HFF-Myc (cell line): ENCODE results near the gene WDR74.
A peak's percentile ranks its signal among the peaks of the same experiment; 100 is the strongest.

ENCODE experiments used
- DNase-seq: peaks from one replicate; pipeline ENCODE4 v3.0.0-alpha.2; 2011; ENCODE audit warnings: low read depth; ENCODE audit errors: extremely low read depth
- H3K4me3 ChIP-seq: replicated peaks from 2 replicates; pipeline ENCODE4 v1.5.1; 2011; ENCODE audit warnings: low read depth, mild to moderate bottlenecking, control low read depth, low read length
- TF ChIP-seq, protein P1 (sequence below): IDR thresholded peaks from 2 replicates; pipeline ENCODE4 v1.5.1; 2012; ENCODE audit warnings: mild to moderate bottlenecking, low read depth, low read length, control low read depth; ENCODE audit errors: missing control alignments

Gene WDR74

DNA sequence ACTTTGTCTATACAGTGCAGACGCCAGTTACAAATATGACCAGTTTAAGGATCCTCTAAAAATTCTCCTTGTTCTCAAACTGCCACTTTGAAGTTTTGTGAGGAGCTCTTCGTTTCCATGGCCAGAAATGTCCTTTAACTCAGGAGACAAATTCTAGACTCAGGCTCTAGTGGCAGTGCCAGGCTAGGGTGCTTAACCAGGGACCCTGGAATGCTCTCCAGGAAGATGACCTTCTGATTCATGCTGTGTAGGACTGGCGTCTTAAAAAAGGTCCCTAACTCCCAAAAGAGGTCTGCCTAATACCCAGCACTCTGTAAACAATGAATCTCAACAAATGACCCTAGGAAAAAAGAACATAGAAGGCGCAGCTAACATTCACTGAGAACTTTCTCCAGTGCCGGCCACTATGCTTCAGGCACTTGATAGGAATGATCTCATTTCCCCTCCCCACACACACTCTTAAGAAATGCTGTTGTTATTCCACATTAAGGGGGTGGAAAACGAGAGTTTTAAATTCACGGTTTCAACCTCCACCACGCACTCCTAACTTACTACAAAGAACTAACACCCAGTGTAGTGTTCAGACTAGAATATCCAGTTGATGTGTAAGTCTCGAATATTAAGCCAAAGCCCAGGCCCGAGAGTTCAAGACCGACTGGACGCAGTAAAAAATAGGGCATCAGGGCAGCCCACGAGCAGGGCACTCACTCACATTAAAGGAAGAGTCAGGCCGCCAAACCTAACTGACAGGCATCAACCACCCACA lies 34.9 kb downstream of the WDR74 start:
- DNase-seq, result no peak

DNA sequence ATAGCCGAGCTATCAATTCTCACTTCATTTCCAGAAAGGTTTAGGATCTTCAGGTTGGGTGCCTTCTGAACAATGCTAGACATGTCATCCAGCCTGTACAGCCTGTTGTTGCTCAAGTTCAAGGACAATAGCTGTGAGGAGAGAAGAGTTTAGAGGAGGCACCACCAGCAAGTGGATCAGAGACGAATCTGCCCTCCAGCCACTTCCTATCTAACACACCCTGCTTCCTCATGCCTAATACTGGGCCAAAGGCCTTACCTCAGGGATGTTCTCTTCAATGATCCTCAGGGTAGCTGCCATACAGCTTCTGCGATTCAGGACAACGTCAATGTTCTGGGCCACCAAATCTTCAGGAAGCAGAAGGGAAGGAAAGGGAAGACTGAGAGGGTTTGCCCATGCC lies 38.3 kb downstream of the WDR74 start:
- DNase-seq, result no peak
- no peak overlapping the region for H3K4me3 ChIP-seq
- TF ChIP-seq, protein P1, sequence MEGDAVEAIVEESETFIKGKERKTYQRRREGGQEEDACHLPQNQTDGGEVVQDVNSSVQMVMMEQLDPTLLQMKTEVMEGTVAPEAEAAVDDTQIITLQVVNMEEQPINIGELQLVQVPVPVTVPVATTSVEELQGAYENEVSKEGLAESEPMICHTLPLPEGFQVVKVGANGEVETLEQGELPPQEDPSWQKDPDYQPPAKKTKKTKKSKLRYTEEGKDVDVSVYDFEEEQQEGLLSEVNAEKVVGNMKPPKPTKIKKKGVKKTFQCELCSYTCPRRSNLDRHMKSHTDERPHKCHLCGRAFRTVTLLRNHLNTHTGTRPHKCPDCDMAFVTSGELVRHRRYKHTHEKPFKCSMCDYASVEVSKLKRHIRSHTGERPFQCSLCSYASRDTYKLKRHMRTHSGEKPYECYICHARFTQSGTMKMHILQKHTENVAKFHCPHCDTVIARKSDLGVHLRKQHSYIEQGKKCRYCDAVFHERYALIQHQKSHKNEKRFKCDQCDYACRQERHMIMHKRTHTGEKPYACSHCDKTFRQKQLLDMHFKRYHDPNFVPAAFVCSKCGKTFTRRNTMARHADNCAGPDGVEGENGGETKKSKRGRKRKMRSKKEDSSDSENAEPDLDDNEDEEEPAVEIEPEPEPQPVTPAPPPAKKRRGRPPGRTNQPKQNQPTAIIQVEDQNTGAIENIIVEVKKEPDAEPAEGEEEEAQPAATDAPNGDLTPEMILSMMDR, result no peak

More for the DNA sequence above, 34.9 kb downstream of the WDR74 start:
- peak overlapping the region; percentile 59 for H3K4me3 ChIP-seq
- TF ChIP-seq, protein P1, result no peak

DNA sequence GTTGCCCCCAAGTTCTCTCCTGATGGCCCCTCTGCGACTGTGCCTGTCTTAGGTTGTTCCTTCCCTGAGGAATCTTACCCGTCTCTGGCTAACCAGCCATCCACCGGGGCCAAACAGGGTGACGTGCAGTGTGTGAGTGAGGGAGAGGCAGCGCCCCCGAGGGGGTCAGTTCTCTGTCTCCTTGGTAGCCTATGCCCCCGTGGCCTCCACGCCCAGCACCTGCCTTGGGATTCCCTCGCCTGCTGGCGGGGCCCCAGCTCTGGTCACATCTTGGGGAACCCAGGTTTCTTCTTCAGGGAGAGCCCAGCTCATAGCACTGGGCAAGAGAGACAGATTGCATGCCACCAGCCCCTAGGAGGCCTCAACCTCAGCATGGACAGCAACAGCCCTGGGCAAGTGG lies 39.9 kb downstream of the WDR74 start:
- no peak overlapping the region for H3K4me3 ChIP-seq
- TF ChIP-seq, protein P1, result no peak
- no peak for DNase-seq

DNA sequence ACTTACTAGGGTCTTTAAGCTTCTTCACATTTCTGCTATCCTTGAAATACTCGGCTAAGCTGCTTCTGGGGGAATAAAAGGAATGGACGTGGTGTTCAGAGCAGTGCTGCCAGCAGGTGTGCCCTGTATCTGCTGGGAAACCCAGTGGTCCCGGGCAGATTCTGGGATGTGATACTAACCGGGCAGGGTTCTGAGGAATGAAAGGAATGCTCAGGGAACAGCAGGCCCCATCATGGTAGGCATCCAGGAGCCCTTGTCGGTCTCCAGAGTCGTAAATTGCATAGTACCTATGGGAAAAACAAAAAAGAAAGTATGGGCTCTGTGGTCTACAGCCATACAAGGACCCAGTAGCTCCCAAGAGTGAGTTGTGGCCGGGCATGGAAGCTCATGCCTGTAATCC lies 43.1 kb downstream of the WDR74 start:
- TF ChIP-seq, protein P1, result no peak
- DNase-seq, result no peak

DNA sequence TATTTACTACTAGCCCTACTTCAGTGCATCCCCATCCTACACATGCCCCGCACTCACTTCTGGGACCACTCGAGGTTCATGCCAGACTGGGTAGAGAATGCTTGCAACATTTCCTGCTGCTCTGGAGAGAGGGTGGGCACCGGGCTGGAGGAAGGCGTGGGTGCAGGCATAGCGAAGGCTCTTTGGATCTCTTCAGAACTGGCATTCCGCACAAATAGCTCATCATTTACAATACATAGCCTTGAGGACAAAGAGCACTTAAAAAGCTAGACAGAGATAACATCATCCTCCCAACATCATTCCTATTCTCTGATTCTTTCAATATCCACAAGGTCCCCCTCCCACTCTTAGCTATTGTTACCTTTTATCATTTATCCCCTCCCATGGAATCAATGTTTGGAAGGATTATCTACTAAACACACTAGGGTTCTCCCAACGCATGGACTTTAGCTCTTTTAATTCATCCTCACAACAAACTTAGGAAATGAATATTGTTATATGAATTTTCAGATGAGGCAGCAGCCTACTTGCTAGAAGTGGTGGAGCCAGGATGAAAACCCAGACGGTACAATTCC lies 45.1 kb downstream of the WDR74 start:
- TF ChIP-seq, protein P1, result no peak
- no peak for DNase-seq

More for the DNA sequence above, 43.1 kb downstream of the WDR74 start:
- H3K4me3 ChIP-seq, result no peak overlapping the region

DNA sequence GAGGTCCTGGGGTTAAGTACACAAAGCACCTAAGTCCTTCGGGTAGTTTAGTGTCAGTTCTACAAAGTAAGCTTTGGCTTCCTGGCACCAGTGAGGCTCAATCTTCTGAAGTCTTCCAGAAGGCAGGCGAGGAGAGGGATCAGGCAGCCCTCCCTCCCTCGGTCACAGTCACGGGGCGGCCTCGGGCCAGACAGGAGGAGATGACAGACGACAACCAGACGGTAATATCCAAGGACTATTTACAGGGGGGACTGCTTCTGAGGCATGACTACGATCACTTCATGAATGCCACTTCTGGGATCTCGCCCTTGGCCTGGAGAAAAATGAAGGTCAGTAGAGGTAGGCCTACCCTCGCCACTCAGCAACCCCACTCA lies 47.2 kb downstream of the WDR74 start:
- peak overlapping the region; percentile 88 for H3K4me3 ChIP-seq
- TF ChIP-seq, protein P1, result no peak
- no peak for DNase-seq

More for the DNA sequence above, 45.1 kb downstream of the WDR74 start:
- H3K4me3 ChIP-seq, result no peak overlapping the region
